ENCODE data around the gene LSM2.
"Not testable (repeated sequence)": the region's sequence is repeated elsewhere in the genome, so short reads cannot be mapped to it uniquely, and the experiment has no call there.

The LSM2 gene

GRCh38 chr6:31817929-31818511, 11.3 kb upstream of the LSM2 start:
- not testable (repeated sequence) for H3K36me3 ChIP-seq (ENCODE audit: control insufficient read depth in 5 of 5, insufficient read depth in 5 of 5, low read length in 5 of 5); H3K27me3 ChIP-seq (ENCODE audit: control insufficient read depth in 5 of 5, insufficient read depth in 4 of 5, low read length in 5 of 5); H3K9me3 ChIP-seq (ENCODE audit: control insufficient read depth in 5 of 5, low read length in 5 of 5)
- Histone ChIP-seq H3K27ac (ENCODE audit: low read depth, low read length) (peak overlapping the region; percentile 67), H3K4me1 (ENCODE audit: control insufficient read depth in 5 of 5, insufficient read depth in 5 of 5, low read length in 5 of 5) (peaks cover 13 to 58% (median 51%) of the 10 kb centered on the region in 5 donors), H3K9ac (ENCODE audit: low read length in 5 of 5) (peak overlapping the region; percentile 6 to 75 (median 58)), H3K4me3 (ENCODE audit: low read depth in 1 of 5, low read length in 5 of 5) (peak overlapping the region; percentile 69 to 76 (median 69))

GRCh38 chr6:31817133-31817928, 10.6 kb upstream of the LSM2 start:
- Histone ChIP-seq H3K4me3 (ENCODE audit: low read depth in 1 of 5, low read length in 5 of 5) (peak overlapping the region; percentile 69 to 76 (median 69)), H3K9ac (ENCODE audit: low read length in 5 of 5) (peak overlapping the region; percentile 6 to 75 (median 58)), H3K4me1 (ENCODE audit: control insufficient read depth in 5 of 5, insufficient read depth in 5 of 5, low read length in 5 of 5) (peaks cover 13 to 52% (median 46%) of the 10 kb centered on the region in 5 donors), H3K27ac (ENCODE audit: low read depth, low read length) (peak overlapping the region; percentile 67)
- H3K36me3 ChIP-seq (ENCODE audit: control insufficient read depth in 5 of 5, insufficient read depth in 5 of 5, low read length in 5 of 5); H3K9me3 ChIP-seq (ENCODE audit: control insufficient read depth in 5 of 5, low read length in 5 of 5); H3K27me3 ChIP-seq (ENCODE audit: control insufficient read depth in 5 of 5, insufficient read depth in 4 of 5, low read length in 5 of 5): not testable (repeated sequence)

- Histone ChIP-seq H3K27me3 (ENCODE audit: control insufficient read depth in 5 of 5, insufficient read depth in 4 of 5, low read length in 5 of 5) (no peaks in the 10 kb centered on the region), H3K4me3 (ENCODE audit: low read depth in 1 of 5, low read length in 5 of 5) (peak within 1 kb of the TSS; percentile 62 to 84 (median 67)), H3K36me3 (ENCODE audit: control insufficient read depth in 5 of 5, insufficient read depth in 5 of 5, low read length in 5 of 5) (no peaks in the 10 kb centered on the region), H3K9ac (ENCODE audit: low read length in 5 of 5) (peak within 1 kb of the TSS; percentile 31 to 98 (median 81)), H3K9me3 (ENCODE audit: control insufficient read depth in 5 of 5, low read length in 5 of 5) (no peaks in the 10 kb centered on the region), H3K4me1 (ENCODE audit: control insufficient read depth in 5 of 5, insufficient read depth in 5 of 5, low read length in 5 of 5) (peaks cover 13 to 41% (median 36%) of the 10 kb centered on the region in 5 donors), H3K27ac (ENCODE audit: low read depth, low read length) (peak within 1 kb of the TSS; percentile 100)
Observed at GRCh38 chr6:31815025-31815838, 8.5 kb upstream of the LSM2 start, which contains the start of the genes HSPA1A and HSPA1L. Gene HSPA1A, plus strand, starts transcription at chr6:31815543. Its CDS starts 214 bp downstream, at chr6:31815757. Gene HSPA1L, minus strand, starts transcription at chr6:31815283. Its CDS starts 3,311 bp downstream, at chr6:31811972.

- Histone ChIP-seq H3K9ac (ENCODE audit: low read length in 5 of 5) (peak overlapping the region in 4 of 5 donors; percentile 77 to 93 (median 80)), H3K4me1 (ENCODE audit: control insufficient read depth in 5 of 5, insufficient read depth in 5 of 5, low read length in 5 of 5) (peaks cover 13 to 36% (median 30%) of the 10 kb centered on the region in 5 donors), H3K36me3 (ENCODE audit: control insufficient read depth in 5 of 5, insufficient read depth in 5 of 5, low read length in 5 of 5) (no peaks in the 10 kb centered on the region)
Observed at GRCh38 chr6:31814677-31815024, 7.9 kb upstream of the LSM2 start.

GRCh38 chr6:31813465-31813849, 6.7 kb upstream of the LSM2 start:
- Histone ChIP-seq H3K9ac (ENCODE audit: low read length in 5 of 5) (peak overlapping the region; percentile 45 to 98 (median 80)), H3K9me3 (ENCODE audit: control insufficient read depth in 5 of 5, low read length in 5 of 5) (no peaks in the 10 kb centered on the region), H3K27ac (ENCODE audit: low read depth, low read length) (peak overlapping the region; percentile 100), H3K4me3 (ENCODE audit: low read depth in 1 of 5, low read length in 5 of 5) (peak overlapping the region in 3 of 5 donors; percentile 37 to 54 (median 49)), H3K36me3 (ENCODE audit: control insufficient read depth in 5 of 5, insufficient read depth in 5 of 5, low read length in 5 of 5) (no peaks in the 10 kb centered on the region), H3K27me3 (ENCODE audit: control insufficient read depth in 5 of 5, insufficient read depth in 4 of 5, low read length in 5 of 5) (no peaks in the 10 kb centered on the region), H3K4me1 (ENCODE audit: control insufficient read depth in 5 of 5, insufficient read depth in 5 of 5, low read length in 5 of 5) (peaks cover 13 to 25% (median 22%) of the 10 kb centered on the region in 5 donors)

More at GRCh38 chr6:31814677-31815024, 7.9 kb upstream of the LSM2 start:
- Histone ChIP-seq H3K4me3 (ENCODE audit: low read depth in 1 of 5, low read length in 5 of 5) (peak overlapping the region; percentile 59 to 84 (median 67)), H3K9me3 (ENCODE audit: control insufficient read depth in 5 of 5, low read length in 5 of 5) (no peaks in the 10 kb centered on the region), H3K27me3 (ENCODE audit: control insufficient read depth in 5 of 5, insufficient read depth in 4 of 5, low read length in 5 of 5) (no peaks in the 10 kb centered on the region), H3K27ac (ENCODE audit: low read depth, low read length) (peak overlapping the region; percentile 100)

GRCh38 chr6:31811645-31812044, 4.9 kb upstream of the LSM2 start:
- Histone ChIP-seq H3K36me3 (ENCODE audit: control insufficient read depth in 5 of 5, insufficient read depth in 5 of 5, low read length in 5 of 5) (no peaks in the 10 kb centered on the region), H3K27ac (ENCODE audit: low read depth, low read length) (no peak overlapping the region), H3K27me3 (ENCODE audit: control insufficient read depth in 5 of 5, insufficient read depth in 4 of 5, low read length in 5 of 5) (no peaks in the 10 kb centered on the region), H3K9ac (ENCODE audit: low read length in 5 of 5) (no peak overlapping the region), H3K4me1 (ENCODE audit: control insufficient read depth in 5 of 5, insufficient read depth in 5 of 5, low read length in 5 of 5) (peaks cover 8 to 14% (median 13%) of the 10 kb centered on the region in 5 donors), H3K4me3 (ENCODE audit: low read depth in 1 of 5, low read length in 5 of 5) (no peak overlapping the region), H3K9me3 (ENCODE audit: control insufficient read depth in 5 of 5, low read length in 5 of 5) (no peaks in the 10 kb centered on the region)

GRCh38 chr6:31808599-31808998, 1.8 kb upstream of the LSM2 start:
- not testable (repeated sequence) for H3K27ac ChIP-seq (ENCODE audit: low read depth, low read length); H3K36me3 ChIP-seq (ENCODE audit: control insufficient read depth in 5 of 5, insufficient read depth in 5 of 5, low read length in 5 of 5); H3K9ac ChIP-seq (ENCODE audit: low read length in 5 of 5); H3K27me3 ChIP-seq (ENCODE audit: control insufficient read depth in 5 of 5, insufficient read depth in 4 of 5, low read length in 5 of 5); H3K9me3 ChIP-seq (ENCODE audit: control insufficient read depth in 5 of 5, low read length in 5 of 5); H3K4me3 ChIP-seq (ENCODE audit: low read depth in 1 of 5, low read length in 5 of 5)
- H3K4me1 ChIP-seq (ENCODE audit: control insufficient read depth in 5 of 5, insufficient read depth in 5 of 5, low read length in 5 of 5), result peaks cover under 1 to 20% (median 16%) of the 10 kb centered on the region in 5 donors

- Histone ChIP-seq H3K9me3 (ENCODE audit: control insufficient read depth in 5 of 5, low read length in 5 of 5) (no peaks in the 10 kb centered on the region), H3K36me3 (ENCODE audit: control insufficient read depth in 5 of 5, insufficient read depth in 5 of 5, low read length in 5 of 5) (peaks cover 0 to 12% (median 0%) of the 10 kb centered on the region in 5 donors), H3K9ac (ENCODE audit: low read length in 5 of 5) (peak overlapping the region; percentile 16 to 91 (median 78)), H3K4me3 (ENCODE audit: low read depth in 1 of 5, low read length in 5 of 5) (peak overlapping the region; percentile 66 to 86 (median 67)), H3K4me1 (ENCODE audit: control insufficient read depth in 5 of 5, insufficient read depth in 5 of 5, low read length in 5 of 5) (peaks cover 0 to 15% (median 12%) of the 10 kb centered on the region in 5 donors), H3K27me3 (ENCODE audit: control insufficient read depth in 5 of 5, insufficient read depth in 4 of 5, low read length in 5 of 5) (no peaks in the 10 kb centered on the region), H3K27ac (ENCODE audit: low read depth, low read length) (peak overlapping the region; percentile 93)
Observed at GRCh38 chr6:31805939-31806469, 762 bp downstream of the LSM2 start.

GRCh38 chr6:31801031-31801927, 5.5 kb downstream of the LSM2 start:
- peaks cover 0 to 16% (median 10%) of the 10 kb centered on the region in 5 donors for H3K4me1 ChIP-seq (ENCODE audit: control insufficient read depth in 5 of 5, insufficient read depth in 5 of 5, low read length in 5 of 5)
- H3K27me3 ChIP-seq (ENCODE audit: control insufficient read depth in 5 of 5, insufficient read depth in 4 of 5, low read length in 5 of 5); H3K9me3 ChIP-seq (ENCODE audit: control insufficient read depth in 5 of 5, low read length in 5 of 5); H3K4me3 ChIP-seq (ENCODE audit: low read depth in 1 of 5, low read length in 5 of 5); H3K27ac ChIP-seq (ENCODE audit: low read depth, low read length); H3K9ac ChIP-seq (ENCODE audit: low read length in 5 of 5): not testable (repeated sequence)
- H3K36me3 ChIP-seq (ENCODE audit: control insufficient read depth in 5 of 5, insufficient read depth in 5 of 5, low read length in 5 of 5), result peaks cover 0 to 15% (median 3%) of the 10 kb centered on the region in 5 donors
